GM18520 (cell line): ENCODE measurements around the gene ROPN1L.
"Not testable (repeated sequence)": the region's sequence is repeated elsewhere in the genome, so short reads cannot be mapped to it uniquely, and the experiment has no call there.

Source experiments
- ATAC-seq: cut with Tn5 transposase; IDR thresholded peaks from one replicate; pipeline ENCODE4 v1.9.1; 2021; ENCODE audit not compliant: unreplicated experiment

Gene ROPN1L

GRCh38 chr5:10500669-10501068 is 59.0 kb downstream of the ROPN1L start:
- no peak for ATAC-seq

- no peak for ATAC-seq
Observed at GRCh38 chr5:10501554-10502075, 59.9 kb downstream of the ROPN1L start.

GRCh38 chr5:10502130-10502529 is 60.5 kb downstream of the ROPN1L start:
- no peak for ATAC-seq

- no peak for ATAC-seq
Observed at GRCh38 chr5:10502578-10502977, 60.9 kb downstream of the ROPN1L start.

- ATAC-seq: no peak
Observed at GRCh38 chr5:10503321-10503720, 61.6 kb downstream of the ROPN1L start.

- no peak for ATAC-seq
Observed at GRCh38 chr5:10503997-10504793, 62.5 kb downstream of the ROPN1L start.

GRCh38 chr5:10505517-10506095 is 63.9 kb downstream of the ROPN1L start:
- ATAC-seq: no peak

GRCh38 chr5:10506535-10506934 is 64.9 kb downstream of the ROPN1L start:
- ATAC-seq: no peak

- no peak for ATAC-seq
Observed at GRCh38 chr5:10507575-10508096, 66.0 kb downstream of the ROPN1L start.

GRCh38 chr5:10509575-10509974 is 67.9 kb downstream of the ROPN1L start:
- ATAC-seq: no peak

GRCh38 chr5:10511741-10512640 is 70.3 kb downstream of the ROPN1L start:
- no peak for ATAC-seq

- no peak for ATAC-seq
Observed at GRCh38 chr5:10513501-10514442, 72.1 kb downstream of the ROPN1L start.

GRCh38 chr5:10514572-10514971 is 72.9 kb downstream of the ROPN1L start:
- ATAC-seq: not testable (repeated sequence)
